ENCODE measurements around the gene PLCD3. TPM values are rescaled to one million over a fixed set of nuclear protein-coding genes. Genes with fewer than 3 reads are reported as not detected.

The PLCD3 gene
- total and polyA plus RNA-seq, 9 of the 15 experiments (the other 6 are each of a cell fraction or from before 2014, with no cell fraction given), result 0.20 to 22.6 (median 7.5) TPM

- TF ChIP-seq MTA3 (IDR thresholded peaks at IDR 0.05; ENCODE audit: borderline replicate concordance) (no peak; the same call in 1 of the 2 replicates), ZNF764 (CRISPR knock-in tag; IDR thresholded peaks at IDR 0.05; ENCODE audit: low read depth) (no peak), NCOR1 (IDR thresholded peaks at IDR 0.05) (peak; percentile 33; the same call in 1 of the 2 replicates), ZNF644 (tag; IDR thresholded peaks at IDR 0.05; ENCODE audit: low read depth) (peak; percentile 89), POLR2AphosphoS2 (IDR thresholded peaks at IDR 0.05; ENCODE audit: low read length) (peak; percentile 69; the same call in 1 of the 2 replicates), ZBTB8A (IDR thresholded peaks at IDR 0.05; ENCODE audit: partially characterized antibody) (no peak), ZNF263 (CRISPR knock-in tag; IDR thresholded peaks at IDR 0.05; ENCODE audit: borderline replicate concordance) (no peak), SIN3B (IDR thresholded peaks at IDR 0.05; ENCODE audit: low read depth) (no peak), FOXK1 (CRISPR knock-in tag; IDR thresholded peaks at IDR 0.05; ENCODE audit: borderline replicate concordance) (no peak), XRCC4 (IDR thresholded peaks at IDR 0.05; ENCODE audit: extremely low read depth, insufficient read depth, insufficient read length) (no peak), ZFP36 (IDR thresholded peaks at IDR 0.05; ENCODE audit: low read depth, low read length, partially characterized antibody) (peak; percentile 31), CBX2 (IDR thresholded peaks at IDR 0.05; ENCODE audit: insufficient read depth, low read length, poor library complexity, severe bottlenecking) (no peak), ZNF384 (IDR thresholded peaks at IDR 0.05; ENCODE audit: low read depth, low read length) (no peak), MGA (IDR thresholded peaks at IDR 0.05) (peak; percentile 77)
- TF ChIP-seq, protein P1, sequence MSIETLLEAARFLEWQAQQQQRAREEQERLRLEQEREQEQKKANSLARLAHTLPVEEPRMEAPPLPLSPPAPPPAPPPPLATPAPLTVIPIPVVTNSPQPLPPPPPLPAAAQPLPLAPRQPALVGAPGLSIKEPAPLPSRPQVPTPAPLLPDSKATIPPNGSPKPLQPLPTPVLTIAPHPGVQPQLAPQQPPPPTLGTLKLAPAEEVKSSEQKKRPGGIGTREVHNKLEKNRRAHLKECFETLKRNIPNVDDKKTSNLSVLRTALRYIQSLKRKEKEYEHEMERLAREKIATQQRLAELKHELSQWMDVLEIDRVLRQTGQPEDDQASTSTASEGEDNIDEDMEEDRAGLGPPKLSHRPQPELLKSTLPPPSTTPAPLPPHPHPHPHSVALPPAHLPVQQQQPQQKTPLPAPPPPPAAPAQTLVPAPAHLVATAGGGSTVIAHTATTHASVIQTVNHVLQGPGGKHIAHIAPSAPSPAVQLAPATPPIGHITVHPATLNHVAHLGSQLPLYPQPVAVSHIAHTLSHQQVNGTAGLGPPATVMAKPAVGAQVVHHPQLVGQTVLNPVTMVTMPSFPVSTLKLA (conservative IDR thresholded peaks at IDR 0.05), result peak; percentile 88 to 92
These were observed 14.7 kb upstream of the PLCD3 start (continued) for GRCh38 chr17:45146890-45147580.

Data from K562 (cell line).